ENCODE measurements around the gene ZFC3H1.

DNA sequence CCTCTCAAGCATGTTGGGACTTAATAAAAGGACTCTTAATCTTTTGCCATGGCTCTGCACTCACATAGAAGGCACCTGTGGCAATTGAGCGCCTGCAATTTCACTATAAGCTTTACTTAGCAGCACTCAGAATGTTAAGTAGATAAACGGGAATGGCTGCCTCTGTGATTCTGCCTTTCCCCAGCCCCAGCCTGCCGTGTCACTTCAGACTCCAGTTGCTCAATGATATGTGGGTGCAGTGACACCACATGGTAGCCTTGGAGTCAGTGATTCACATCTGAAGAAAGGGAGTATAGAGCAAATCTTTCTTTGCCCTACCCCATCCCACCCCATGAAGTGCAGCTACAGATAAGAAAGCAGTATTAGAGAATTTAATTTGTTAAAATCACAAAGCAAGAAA is 96.1 kb downstream of the ZFC3H1 start:
- TF ChIP-seq POLR2AphosphoS5 (IDR thresholded peaks at IDR 0.05; ENCODE audit: low read depth, low read length) (no peak), POLR2A (IDR thresholded peaks at IDR 0.05; ENCODE audit: low read depth, low read length) (no peak), TAF1 (IDR thresholded peaks at IDR 0.05; ENCODE audit: low read depth, low read length) (no peak), PAX5 (IDR thresholded peaks at IDR 0.05; ENCODE audit: insufficient read depth, low read length, severe bottlenecking) (no peak), POU2F2 (IDR thresholded peaks at IDR 0.05; ENCODE audit: low read depth, low read length) (no peak)

All from GM12891 (cell line).